SK-N-DZ (cell line): Measurements from ENCODE around the gene RGP1.

Experiments
- DNase-seq: peaks from one replicate; pipeline ENCODE4 v3.0.0-alpha.2; 2015; ENCODE audit warnings: low spot score
- small RNA-seq, 2 experiments: library from RNA; depleted of rRNA; stranded (forward); fragments of <200 nt; gene quantifications; one replicate each; pipeline ENCODE3, GENCODE V24; 2014

The RGP1 gene

GRCh38 chr9:35801328-35802128, 52.4 kb downstream of the RGP1 start:
- DNase-seq, result no peak

DNA sequence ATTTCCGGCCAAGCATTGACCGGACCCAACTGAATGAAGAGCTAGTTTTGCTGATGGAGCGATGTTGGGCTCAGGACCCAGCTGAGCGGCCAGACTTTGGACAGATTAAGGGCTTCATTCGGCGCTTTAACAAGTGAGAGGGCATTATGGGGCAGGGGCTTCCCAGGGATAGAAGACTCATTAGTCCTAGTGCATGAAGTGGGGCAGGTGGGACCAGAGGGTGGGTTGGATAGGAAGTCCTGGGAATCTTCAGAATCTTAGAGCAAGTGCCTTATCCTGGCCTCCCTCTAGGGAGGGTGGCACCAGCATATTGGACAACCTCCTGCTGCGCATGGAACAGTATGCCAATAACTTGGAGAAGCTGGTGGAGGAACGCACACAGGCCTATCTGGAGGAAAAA, 57.0 kb downstream of the RGP1 start:
- DNase-seq, result no peak

Small RNAs within 50 kb of the gene (small RNA-seq; reads per million reads assigned to genes)
- gene MIR6853, result 0 to 0.03 reads per million in 2 experiments
